Colonic mucosa (tissue), 4 donors: ENCODE data around the gene TNFAIP8L1. TPM values are rescaled to one million over a fixed set of nuclear protein-coding genes. Genes with fewer than 3 reads are reported as not detected.
A peak's percentile ranks its signal among the peaks of the same experiment; 100 is the strongest.

Source experiments
- DNase-seq: peaks from one replicate; pipeline ENCODE4 v3.0.0-alpha.2; 2020
- H3K27ac ChIP-seq: fragments of 200-600 bp; one replicate; pipeline ENCODE4 v1.8.0; 2021
- H3K27me3 ChIP-seq: fragments of 200-600 bp; one replicate; pipeline ENCODE4 v1.8.0; 2021
- H3K36me3 ChIP-seq: fragments of 200-600 bp; one replicate; pipeline ENCODE4 v1.8.0; 2021
- H3K4me1 ChIP-seq: fragments of 200-600 bp; one replicate; pipeline ENCODE4 v1.8.0; 2021; ENCODE audit warnings: mild to moderate bottlenecking
- H3K4me3 ChIP-seq: fragments of 200-600 bp; one replicate; pipeline ENCODE4 v1.8.0; 2021
- H3K9ac ChIP-seq, 2 donors: one replicate each; pipeline ENCODE4 v1.7.0; 2013; ENCODE audit warnings: control low read depth in 2 of 2, low read depth in 2 of 2, low read length in 2 of 2
- H3K9me3 ChIP-seq: fragments of 200-600 bp; one replicate; pipeline ENCODE4 v1.8.0; 2021
- CTCF ChIP-seq: fragments of 200-600 bp; IDR thresholded peaks from one replicate; pipeline ENCODE4 v1.8.0; 2022; ENCODE audit warnings: antibody characterized with exemption, mild to moderate bottlenecking
- intact Hi-C: fragments of 100-400 bp; cut with DNase I; formaldehyde crosslinking; loops from one replicate; pipeline ENCODE4 v1.14.1; 2022
- total RNA-seq, 2 donors: library from RNA; stranded (reverse); fragmentation: NEBNext Ultra II Directional in 1 of 2; extraction: Animal tissue kit (Norgen Biotek cat#: 25700) in 1 of 2; gene quantifications; one replicate each; pipeline ENCODE4 v1.2.1, GENCODE V29; 2021
- donor health status: healthy.
- donor health status: DM: no; HTN: no; CAD: no.
- donor health status: DM: no; HTN: no; CAD: no.

Gene TNFAIP8L1
- total RNA-seq, 2 donors from 2014 or later = 14.2 to 24.1 TPM

- intact Hi-C loops = no loop called here
- H3K4me1 ChIP-seq = no peaks in the 10 kb centered on the region
- no peak for TF ChIP-seq CTCF
- H3K9me3 ChIP-seq = no peaks in the 10 kb centered on the region
- H3K9ac ChIP-seq = no peak overlapping the region
- no peak for DNase-seq
- no peaks in the 10 kb centered on the region for H3K27me3 ChIP-seq
- H3K36me3 ChIP-seq = peaks cover 18% of the 10 kb centered on the region
- no peak overlapping the region for H3K27ac ChIP-seq
- H3K4me3 ChIP-seq = no peak overlapping the region
Observed at GRCh38 chr19:4690361-4690760, 51.0 kb downstream of the TNFAIP8L1 start.

GRCh38 chr19:4691373-4691772, 52.1 kb downstream of the TNFAIP8L1 start:
- Histone ChIP-seq H3K9ac (no peak overlapping the region), H3K4me3 (no peak overlapping the region), H3K36me3 (peaks cover 20% of the 10 kb centered on the region), H3K27ac (no peak overlapping the region), H3K9me3 (no peaks in the 10 kb centered on the region), H3K27me3 (no peaks in the 10 kb centered on the region), H3K4me1 (no peaks in the 10 kb centered on the region)
- intact Hi-C loops = no loop called here
- no peak for TF ChIP-seq CTCF
- DNase-seq = no peak

GRCh38 chr19:4692251-4693077, 53.1 kb downstream of the TNFAIP8L1 start:
- TF ChIP-seq CTCF = no peak
- intact Hi-C loops = no loop called here
- no peaks in the 10 kb centered on the region for H3K9me3 ChIP-seq
- H3K36me3 ChIP-seq = peaks cover 27% of the 10 kb centered on the region
- H3K4me1 ChIP-seq = no peaks in the 10 kb centered on the region
- H3K27ac ChIP-seq = no peak overlapping the region
- H3K9ac ChIP-seq = peak overlapping the region in 1 of 2 donors; percentile 5
- no peaks in the 10 kb centered on the region for H3K27me3 ChIP-seq
- no peak overlapping the region for H3K4me3 ChIP-seq
- no peak for DNase-seq

GRCh38 chr19:4693078-4693350, 53.7 kb downstream of the TNFAIP8L1 start:
- H3K4me1 ChIP-seq = no peaks in the 10 kb centered on the region
- H3K4me3 ChIP-seq = no peak overlapping the region
- no peaks in the 10 kb centered on the region for H3K27me3 ChIP-seq
- H3K9me3 ChIP-seq = no peaks in the 10 kb centered on the region
- no peak overlapping the region for H3K9ac ChIP-seq
- no peak for DNase-seq
- H3K36me3 ChIP-seq = peaks cover 30% of the 10 kb centered on the region
- no peak for TF ChIP-seq CTCF
- intact Hi-C loops = no loop called here
- no peak overlapping the region for H3K27ac ChIP-seq

- no peak overlapping the region for H3K4me3 ChIP-seq
- no peak for TF ChIP-seq CTCF
- intact Hi-C loops = no loop called here
- H3K27ac ChIP-seq = no peak overlapping the region
- H3K27me3 ChIP-seq = no peaks in the 10 kb centered on the region
- no peaks in the 10 kb centered on the region for H3K9me3 ChIP-seq
- peaks cover 30% of the 10 kb centered on the region for H3K36me3 ChIP-seq
- DNase-seq = no peak
- H3K4me1 ChIP-seq = no peaks in the 10 kb centered on the region
- H3K9ac ChIP-seq = no peak overlapping the region
Observed at GRCh38 chr19:4693471-4694121, 54.3 kb downstream of the TNFAIP8L1 start.
